HG03175 (cell line): Measurements from ENCODE around the gene DSCAML1.

Experiments
- ATAC-seq: cut with Tn5 transposase; IDR thresholded peaks from one replicate; pipeline ENCODE4 v1.9.1; 2021; ENCODE audit warnings: mild to moderate bottlenecking, moderate library complexity; ENCODE audit not compliant: unreplicated experiment

DSCAML1 gene

DNA sequence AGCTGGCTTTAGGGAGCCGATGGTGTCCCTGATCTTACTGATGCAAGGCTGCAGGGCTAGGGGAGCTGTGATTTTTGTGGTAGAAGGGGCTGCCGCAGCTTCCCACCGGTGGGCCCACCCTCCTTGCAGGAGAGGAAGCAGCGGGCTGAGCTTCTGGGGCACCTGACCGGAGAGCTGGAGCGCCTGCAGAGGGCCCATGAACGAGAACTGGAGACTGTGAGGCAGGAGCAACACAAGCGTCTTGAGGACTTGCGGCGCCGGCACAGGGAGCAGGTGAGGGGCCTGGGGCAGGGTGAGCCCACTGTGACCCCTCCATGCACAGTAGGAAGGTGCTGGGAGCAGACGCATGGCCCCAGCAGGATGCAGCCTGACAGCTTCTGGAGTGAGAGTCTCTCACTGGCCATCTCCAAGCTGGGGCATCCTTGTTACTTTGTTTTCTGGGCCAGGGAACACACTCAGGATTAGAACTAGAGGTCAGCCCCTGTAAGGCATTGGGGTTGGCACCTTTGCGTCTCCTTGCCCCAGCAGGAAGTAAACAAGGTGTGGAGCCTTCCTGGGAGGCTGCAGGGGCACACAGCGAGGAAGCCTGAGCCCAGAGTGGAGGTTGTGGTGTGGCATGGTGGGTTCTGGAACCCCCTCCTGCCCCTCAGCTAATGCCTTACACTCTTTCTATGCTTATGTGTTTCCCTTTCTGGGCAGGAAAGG lies 402.6 kb downstream of the DSCAML1 start:
- ATAC-seq, result no peak

DNA sequence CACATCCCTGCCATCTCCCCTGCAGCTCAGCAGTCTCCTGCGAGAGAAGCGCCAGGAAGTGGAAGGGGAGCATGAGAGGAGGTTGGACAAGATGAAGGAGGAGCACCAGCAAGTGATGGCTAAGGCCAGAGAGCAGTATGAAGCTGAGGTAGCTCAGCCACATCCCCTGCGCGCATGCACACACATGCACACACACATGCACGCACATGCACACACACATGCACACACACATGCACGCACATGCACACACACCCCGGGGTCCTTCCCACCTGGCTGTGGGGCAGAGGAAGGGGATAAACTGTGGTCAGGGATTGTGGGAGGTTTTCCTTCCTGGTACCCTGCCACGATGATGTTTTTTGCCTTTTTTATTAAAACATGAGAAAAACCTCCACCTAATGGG lies 404.0 kb downstream of the DSCAML1 start:
- no peak for ATAC-seq

- no peak for ATAC-seq
Measured at GRCh38 chr11:117392001-117392690, 404.9 kb downstream of the DSCAML1 start.

GRCh38 chr11:117391181-117391580 lies 405.8 kb downstream of the DSCAML1 start:
- ATAC-seq, result no peak

DNA sequence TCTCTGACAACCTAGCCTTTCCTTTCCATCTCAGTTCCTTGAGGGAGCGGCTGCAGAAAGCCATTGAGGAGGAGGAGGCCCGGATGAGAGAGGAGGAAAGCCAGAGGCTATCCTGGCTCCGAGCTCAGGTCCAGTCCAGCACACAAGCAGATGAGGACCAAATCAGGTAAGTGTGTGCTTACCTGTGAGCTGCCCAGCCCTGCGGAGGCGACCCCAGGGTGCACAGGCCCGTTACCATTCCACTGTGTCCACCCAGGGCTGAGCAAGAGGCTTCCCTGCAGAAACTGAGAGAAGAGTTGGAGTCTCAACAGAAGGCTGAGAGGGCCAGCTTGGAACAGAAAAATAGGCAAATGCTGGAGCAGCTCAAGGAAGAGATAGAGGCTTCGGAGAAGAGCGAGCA lies 406.3 kb downstream of the DSCAML1 start:
- no peak for ATAC-seq

GRCh38 chr11:117387992-117388755 lies 408.8 kb downstream of the DSCAML1 start:
- no peak for ATAC-seq

DNA sequence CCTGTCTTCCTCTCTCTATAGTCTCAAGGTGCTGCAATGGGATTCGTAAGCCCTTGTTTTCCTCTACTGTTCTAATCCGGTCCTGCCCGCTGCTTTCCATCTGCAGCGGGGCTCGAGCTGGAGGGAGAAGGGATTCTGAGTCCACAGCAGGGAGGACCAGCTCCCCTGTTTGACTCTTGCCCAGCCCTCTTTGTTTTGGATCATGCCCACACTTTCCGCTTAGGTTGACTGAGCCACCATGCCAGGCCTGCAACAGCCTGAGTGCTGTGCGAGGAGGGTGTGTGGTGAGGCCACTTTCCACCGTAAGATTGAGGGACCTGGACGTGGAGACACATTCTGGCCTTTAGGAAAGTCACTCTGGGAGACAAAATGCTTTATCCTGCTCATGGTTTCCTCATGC lies 411.1 kb downstream of the DSCAML1 start:
- ATAC-seq, result no peak

DNA sequence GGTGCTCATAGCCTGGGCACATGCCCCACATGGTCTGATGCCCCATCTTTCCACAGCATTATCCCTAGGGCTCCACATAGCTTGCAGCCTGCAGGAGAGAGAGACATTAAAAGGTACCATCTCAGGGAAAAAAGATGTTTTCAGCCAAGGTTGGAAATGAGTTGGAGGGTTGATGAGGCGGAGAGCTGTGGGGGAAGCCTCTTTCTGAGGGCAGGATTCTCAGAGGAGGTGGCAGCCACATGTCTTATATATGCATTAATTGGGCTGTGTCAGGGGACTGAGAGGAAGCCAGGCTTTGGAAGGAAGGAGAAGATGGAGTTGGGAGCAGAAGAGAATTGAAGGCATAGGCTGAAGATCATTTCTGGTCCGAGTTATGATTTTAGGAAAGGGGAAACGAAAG lies 411.5 kb downstream of the DSCAML1 start:
- no peak for ATAC-seq

GRCh38 chr11:117384045-117384444 lies 413.0 kb downstream of the DSCAML1 start:
- ATAC-seq, result no peak

GRCh38 chr11:117382746-117383145 lies 414.3 kb downstream of the DSCAML1 start:
- no peak for ATAC-seq

DNA sequence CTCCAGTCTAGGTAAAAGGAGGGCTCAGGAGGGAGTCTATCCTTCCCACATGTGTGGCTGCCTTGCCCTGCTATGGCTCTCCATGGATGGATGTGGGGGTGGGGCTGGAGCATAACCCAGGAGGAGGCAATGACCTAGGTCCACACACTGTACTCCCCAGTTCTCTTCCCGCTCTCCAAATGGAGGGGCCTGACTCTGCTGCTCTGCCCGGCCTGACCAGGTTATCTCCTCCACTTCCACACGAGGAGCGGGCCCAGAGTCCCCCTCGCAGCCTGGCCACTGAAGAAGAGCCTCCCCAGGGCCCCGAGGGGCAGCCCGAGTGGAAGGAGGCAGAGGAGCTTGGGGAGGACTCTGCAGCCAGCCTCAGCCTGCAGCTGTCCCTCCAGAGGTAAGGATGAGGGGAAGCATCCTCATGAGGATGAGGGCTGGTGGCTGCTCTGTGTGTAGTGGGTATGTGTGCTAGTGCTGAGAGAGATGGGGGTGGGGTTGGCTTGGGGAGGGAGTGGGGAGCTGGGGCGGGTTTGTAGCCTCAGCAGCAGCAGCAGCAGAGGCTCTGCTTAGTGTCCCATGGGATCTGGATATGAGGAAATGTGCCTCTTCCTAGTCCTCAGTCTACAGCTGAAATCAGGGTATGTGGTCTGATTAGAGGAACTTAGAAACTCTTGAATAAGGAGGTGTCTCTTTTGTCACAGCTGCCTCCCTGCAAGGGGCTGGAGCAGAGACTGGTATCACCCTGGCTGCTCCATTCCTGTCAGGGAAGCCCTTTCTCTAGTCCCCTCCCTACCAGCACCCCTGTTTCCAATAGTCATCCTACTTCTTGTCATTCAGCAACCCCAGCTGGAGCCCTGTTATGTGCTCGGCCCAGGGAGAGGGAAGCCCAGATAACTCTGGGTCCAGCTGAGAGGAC lies 415.3 kb downstream of the DSCAML1 start:
- ATAC-seq, result no peak

DNA sequence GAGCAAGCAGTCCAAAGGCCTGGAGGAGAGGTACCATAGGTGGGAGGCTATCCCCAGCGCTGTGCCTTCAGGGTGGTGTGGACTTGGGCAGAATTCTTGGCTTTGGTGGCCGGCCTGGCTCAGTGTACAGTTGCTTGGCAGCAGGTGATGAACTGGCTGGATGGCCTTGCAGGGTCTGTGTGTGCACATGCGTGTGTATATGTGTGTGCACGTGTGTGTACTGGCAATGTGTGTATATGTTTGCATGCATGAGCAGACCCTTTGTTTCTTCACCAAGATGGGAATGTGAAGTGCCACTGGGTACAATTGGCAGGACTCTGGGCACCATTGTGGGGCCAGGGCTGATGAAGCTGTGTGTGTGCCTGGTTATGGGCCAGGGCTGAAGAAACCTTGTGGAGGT lies 416.3 kb downstream of the DSCAML1 start:
- no peak for ATAC-seq

- no peak for ATAC-seq
Measured at GRCh38 chr11:117378976-117379865, 417.8 kb downstream of the DSCAML1 start.
